H1 (cell line): ENCODE measurements around the gene CHMP4B.

Experiments used
- EZH2 ChIP-seq: fragments of 200-600 bp; sonication (generic); IDR thresholded peaks from 2 replicates; pipeline ENCODE4 v1.7.1; 2012; ENCODE audit warnings: low read depth, mild to moderate bottlenecking, moderate library complexity, low read length, inconsistent platforms; ENCODE audit not compliant: severe bottlenecking
- HDAC6 ChIP-seq: IDR thresholded peaks from one replicate; pipeline ENCODE4 v1.7.1; 2012; ENCODE audit warnings: low read depth, mild to moderate bottlenecking, inconsistent platforms, low read length, moderate library complexity
- KDM5A ChIP-seq: fragments of 200-600 bp; IDR thresholded peaks from 2 replicates; pipeline ENCODE4 v1.7.1; 2012; ENCODE audit warnings: mild to moderate bottlenecking, low read length, inconsistent platforms, mixed read lengths
- POLR2A ChIP-seq, 2 experiments: IDR thresholded peaks; 1 replicate in 1 of 2; 2 replicates in 1 of 2; pipeline ENCODE4 v1.6.1; 2011; ENCODE audit warnings: low read depth in 2 of 2, low read length in 2 of 2, mild to moderate bottlenecking in 2 of 2; ENCODE audit errors: control extremely low read depth in 1 of 2
- RAD21 ChIP-seq, 2 experiments: IDR thresholded peaks in 1 of 2; conservative IDR thresholded peaks in 1 of 2; 2 replicates each; pipeline ENCODE4 v1.6.1; 2011; ENCODE audit warnings: low read depth in 2 of 2, low read length in 2 of 2, improper control_type of control experiment in 1 of 2, inconsistent platforms in 1 of 2, mild to moderate bottlenecking in 1 of 2, moderate library complexity in 1 of 2
- RFX5 ChIP-seq: IDR thresholded peaks from 2 replicates; pipeline ENCODE4 v1.6.1; 2011; ENCODE audit warnings: low read depth, low read length, improper control_type of control experiment, borderline replicate concordance
- RNF2 ChIP-seq: fragments of 200-900, 300-1000 bp; sonication (generic); IDR thresholded peaks from 2 replicates; pipeline ENCODE4 v1.7.1; 2016; ENCODE audit warnings: borderline replicate concordance, low read depth, mild to moderate bottlenecking, antibody characterized with exemption, low read length; ENCODE audit not compliant: poor library complexity, severe bottlenecking; ENCODE audit errors: missing control alignments
- TAF1 ChIP-seq: IDR thresholded peaks from 2 replicates; pipeline ENCODE4 v1.6.1; 2011; ENCODE audit warnings: mild to moderate bottlenecking, low read depth, low read length
- TF ChIP-seq, protein P1 (sequence below), 3 experiments: IDR thresholded peaks; 1 replicate in 2 of 3; 2 replicates in 1 of 3; pipeline versions ENCODE4 v1.5.1 to v1.6.1; 2011; ENCODE audit warnings: low read length in 3 of 3, mild to moderate bottlenecking in 3 of 3, inconsistent platforms in 2 of 3, low read depth in 1 of 3, moderate library complexity in 1 of 3; ENCODE audit not compliant: insufficient read depth in 1 of 3; ENCODE audit errors: control extremely low read depth in 1 of 3

DNA sequence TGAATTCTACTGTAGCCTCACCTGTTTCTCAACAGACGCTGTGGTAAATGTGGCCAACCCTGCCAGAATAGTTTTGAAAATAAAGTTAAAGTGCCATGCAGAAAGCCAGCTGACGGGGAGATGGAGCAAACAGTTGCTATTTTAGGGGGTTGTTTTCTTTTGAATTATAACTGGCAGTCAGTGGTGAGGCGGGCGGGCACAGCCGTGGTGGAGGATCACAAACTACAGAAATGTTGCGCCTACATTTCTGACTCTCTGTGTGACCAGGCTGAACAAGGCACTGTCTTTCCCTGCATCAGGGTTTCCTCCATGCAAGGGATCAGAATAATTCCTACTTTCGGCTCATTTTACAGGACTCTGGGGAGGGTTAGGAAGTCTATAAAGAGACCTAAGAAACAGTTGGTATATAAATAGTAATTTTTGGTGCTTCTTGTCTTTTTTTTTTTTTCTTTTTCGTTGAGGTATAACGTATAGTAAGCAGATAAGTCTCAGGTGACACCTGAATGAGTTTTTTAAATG, 17.2 kb downstream of the CHMP4B start:
- TF ChIP-seq TAF1 (no peak), RFX5 (no peak), POLR2A (IDR thresholded peaks at IDR 0.05; ENCODE audit: control extremely low read depth in 1 of 2, low read depth in 2 of 2, low read length in 2 of 2) (no peak), KDM5A (no peak), HDAC6 (no peak), RAD21 (IDR thresholded peaks at IDR 0.05 in 1 of 2, conservative IDR thresholded peaks at IDR 0.05 in 1 of 2; ENCODE audit: low read depth in 2 of 2, low read length in 2 of 2) (no peak), RNF2 (no peak), EZH2 (no peak)
- TF ChIP-seq, protein P1, sequence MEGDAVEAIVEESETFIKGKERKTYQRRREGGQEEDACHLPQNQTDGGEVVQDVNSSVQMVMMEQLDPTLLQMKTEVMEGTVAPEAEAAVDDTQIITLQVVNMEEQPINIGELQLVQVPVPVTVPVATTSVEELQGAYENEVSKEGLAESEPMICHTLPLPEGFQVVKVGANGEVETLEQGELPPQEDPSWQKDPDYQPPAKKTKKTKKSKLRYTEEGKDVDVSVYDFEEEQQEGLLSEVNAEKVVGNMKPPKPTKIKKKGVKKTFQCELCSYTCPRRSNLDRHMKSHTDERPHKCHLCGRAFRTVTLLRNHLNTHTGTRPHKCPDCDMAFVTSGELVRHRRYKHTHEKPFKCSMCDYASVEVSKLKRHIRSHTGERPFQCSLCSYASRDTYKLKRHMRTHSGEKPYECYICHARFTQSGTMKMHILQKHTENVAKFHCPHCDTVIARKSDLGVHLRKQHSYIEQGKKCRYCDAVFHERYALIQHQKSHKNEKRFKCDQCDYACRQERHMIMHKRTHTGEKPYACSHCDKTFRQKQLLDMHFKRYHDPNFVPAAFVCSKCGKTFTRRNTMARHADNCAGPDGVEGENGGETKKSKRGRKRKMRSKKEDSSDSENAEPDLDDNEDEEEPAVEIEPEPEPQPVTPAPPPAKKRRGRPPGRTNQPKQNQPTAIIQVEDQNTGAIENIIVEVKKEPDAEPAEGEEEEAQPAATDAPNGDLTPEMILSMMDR (IDR thresholded peaks at IDR 0.05; ENCODE audit: control extremely low read depth in 1 of 3, insufficient read depth in 1 of 3, low read depth in 1 of 3, low read length in 3 of 3), result no peak
